ENCODE results near the gene DLG1.
A peak's percentile ranks its signal among the peaks of the same experiment; 100 is the strongest.

The DLG1 gene

DNA sequence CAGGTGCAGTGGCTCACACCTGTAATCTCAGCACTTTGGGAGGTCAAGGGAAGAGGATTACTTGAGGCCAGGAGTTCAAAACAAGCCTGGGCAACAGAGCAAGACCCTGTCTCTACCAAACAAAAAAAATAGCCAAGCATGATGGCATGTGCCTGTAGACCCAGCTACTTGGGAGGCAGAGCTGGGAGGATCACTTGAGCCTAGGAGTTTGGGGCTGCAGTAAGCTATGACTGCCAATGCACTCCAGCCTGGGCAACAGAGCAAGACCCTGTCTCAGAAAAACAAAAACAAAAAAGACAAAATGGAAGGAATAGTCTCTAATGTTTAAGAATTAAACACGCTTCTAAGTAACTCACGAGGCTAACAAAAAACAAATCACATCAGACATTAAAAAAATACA lies 106.5 kb downstream of the DLG1 start:
- TF ChIP-seq TAF1 (IDR thresholded peaks at IDR 0.05; ENCODE audit: low read depth) (no peak), CREB1 (IDR thresholded peaks at IDR 0.05; ENCODE audit: low read depth) (no peak), CEBPB (IDR thresholded peaks at IDR 0.05) (no peak), NFIC (IDR thresholded peaks at IDR 0.05) (no peak), FOXM1 (IDR thresholded peaks at IDR 0.05; ENCODE audit: borderline replicate concordance, low read depth) (no peak), TCF12 (IDR thresholded peaks at IDR 0.05; ENCODE audit: low read depth) (no peak), RAD21 (IDR thresholded peaks at IDR 0.05; ENCODE audit: low read depth) (no peak), ZBTB7A (IDR thresholded peaks at IDR 0.05; ENCODE audit: low read depth) (no peak), EGR1 (IDR thresholded peaks at IDR 0.05) (no peak), YY1 (IDR thresholded peaks at IDR 0.05; ENCODE audit: low read depth) (no peak), EP300 (IDR thresholded peaks at IDR 0.05; ENCODE audit: borderline replicate concordance) (no peak), TEAD4 (IDR thresholded peaks at IDR 0.05) (no peak)
- TF ChIP-seq, protein P1, sequence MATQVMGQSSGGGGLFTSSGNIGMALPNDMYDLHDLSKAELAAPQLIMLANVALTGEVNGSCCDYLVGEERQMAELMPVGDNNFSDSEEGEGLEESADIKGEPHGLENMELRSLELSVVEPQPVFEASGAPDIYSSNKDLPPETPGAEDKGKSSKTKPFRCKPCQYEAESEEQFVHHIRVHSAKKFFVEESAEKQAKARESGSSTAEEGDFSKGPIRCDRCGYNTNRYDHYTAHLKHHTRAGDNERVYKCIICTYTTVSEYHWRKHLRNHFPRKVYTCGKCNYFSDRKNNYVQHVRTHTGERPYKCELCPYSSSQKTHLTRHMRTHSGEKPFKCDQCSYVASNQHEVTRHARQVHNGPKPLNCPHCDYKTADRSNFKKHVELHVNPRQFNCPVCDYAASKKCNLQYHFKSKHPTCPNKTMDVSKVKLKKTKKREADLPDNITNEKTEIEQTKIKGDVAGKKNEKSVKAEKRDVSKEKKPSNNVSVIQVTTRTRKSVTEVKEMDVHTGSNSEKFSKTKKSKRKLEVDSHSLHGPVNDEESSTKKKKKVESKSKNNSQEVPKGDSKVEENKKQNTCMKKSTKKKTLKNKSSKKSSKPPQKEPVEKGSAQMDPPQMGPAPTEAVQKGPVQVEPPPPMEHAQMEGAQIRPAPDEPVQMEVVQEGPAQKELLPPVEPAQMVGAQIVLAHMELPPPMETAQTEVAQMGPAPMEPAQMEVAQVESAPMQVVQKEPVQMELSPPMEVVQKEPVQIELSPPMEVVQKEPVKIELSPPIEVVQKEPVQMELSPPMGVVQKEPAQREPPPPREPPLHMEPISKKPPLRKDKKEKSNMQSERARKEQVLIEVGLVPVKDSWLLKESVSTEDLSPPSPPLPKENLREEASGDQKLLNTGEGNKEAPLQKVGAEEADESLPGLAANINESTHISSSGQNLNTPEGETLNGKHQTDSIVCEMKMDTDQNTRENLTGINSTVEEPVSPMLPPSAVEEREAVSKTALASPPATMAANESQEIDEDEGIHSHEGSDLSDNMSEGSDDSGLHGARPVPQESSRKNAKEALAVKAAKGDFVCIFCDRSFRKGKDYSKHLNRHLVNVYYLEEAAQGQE (IDR thresholded peaks at IDR 0.05; ENCODE audit: low read depth) = no peak
- TF ChIP-seq, protein P2, sequence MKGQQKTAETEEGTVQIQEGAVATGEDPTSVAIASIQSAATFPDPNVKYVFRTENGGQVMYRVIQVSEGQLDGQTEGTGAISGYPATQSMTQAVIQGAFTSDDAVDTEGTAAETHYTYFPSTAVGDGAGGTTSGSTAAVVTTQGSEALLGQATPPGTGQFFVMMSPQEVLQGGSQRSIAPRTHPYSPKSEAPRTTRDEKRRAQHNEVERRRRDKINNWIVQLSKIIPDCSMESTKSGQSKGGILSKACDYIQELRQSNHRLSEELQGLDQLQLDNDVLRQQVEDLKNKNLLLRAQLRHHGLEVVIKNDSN (IDR thresholded peaks at IDR 0.05) = no peak
- TF ChIP-seq, protein P3, sequence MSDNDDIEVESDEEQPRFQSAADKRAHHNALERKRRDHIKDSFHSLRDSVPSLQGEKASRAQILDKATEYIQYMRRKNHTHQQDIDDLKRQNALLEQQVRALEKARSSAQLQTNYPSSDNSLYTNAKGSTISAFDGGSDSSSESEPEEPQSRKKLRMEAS (IDR thresholded peaks at IDR 0.05) = no peak

DNA sequence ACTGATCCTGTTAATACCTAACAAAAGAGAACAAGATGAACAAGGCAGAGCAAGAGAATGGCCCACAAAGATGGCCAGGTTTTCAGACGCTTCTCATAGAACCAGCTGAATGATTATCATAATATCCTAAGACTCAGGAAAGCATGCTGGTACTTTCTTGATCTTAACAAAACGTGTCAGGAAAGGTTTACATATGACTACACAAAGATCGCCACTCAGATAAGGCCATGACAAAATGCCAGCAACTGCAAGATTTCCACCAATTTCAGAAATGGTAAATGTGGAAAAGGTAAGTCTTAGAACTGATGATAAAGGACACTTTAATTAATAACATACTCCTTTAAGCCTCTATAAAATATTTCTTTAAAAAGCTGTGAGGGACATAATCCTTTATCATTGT lies 108.8 kb downstream of the DLG1 start:
- no peak for TF ChIP-seq NFIC (IDR thresholded peaks at IDR 0.05)

DNA sequence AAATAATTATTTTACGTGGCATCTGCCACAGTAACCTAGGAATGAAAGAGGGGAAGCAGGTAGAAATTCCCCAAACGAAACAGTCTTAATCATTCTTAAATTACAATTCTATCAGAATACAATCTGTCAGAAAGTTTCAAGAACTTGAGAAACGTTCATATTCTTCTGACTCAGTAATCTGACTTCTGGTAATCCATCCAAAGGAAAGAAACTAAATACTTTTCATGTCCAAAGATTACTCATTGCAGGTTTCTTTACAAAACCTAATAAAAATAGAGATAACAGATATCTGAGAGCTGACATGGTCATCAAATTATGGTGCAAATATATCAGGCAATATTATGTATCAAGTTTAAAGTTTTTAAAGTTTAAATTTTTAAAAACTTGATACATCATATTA lies 109.4 kb downstream of the DLG1 start:
- TF ChIP-seq CREB1 (IDR thresholded peaks at IDR 0.05; ENCODE audit: low read depth) (no peak), EP300 (IDR thresholded peaks at IDR 0.05; ENCODE audit: borderline replicate concordance) (no peak), YY1 (IDR thresholded peaks at IDR 0.05; ENCODE audit: low read depth) (no peak), TCF12 (IDR thresholded peaks at IDR 0.05; ENCODE audit: low read depth) (no peak), ZBTB7A (IDR thresholded peaks at IDR 0.05; ENCODE audit: low read depth) (no peak), EGR1 (IDR thresholded peaks at IDR 0.05) (no peak)

DNA sequence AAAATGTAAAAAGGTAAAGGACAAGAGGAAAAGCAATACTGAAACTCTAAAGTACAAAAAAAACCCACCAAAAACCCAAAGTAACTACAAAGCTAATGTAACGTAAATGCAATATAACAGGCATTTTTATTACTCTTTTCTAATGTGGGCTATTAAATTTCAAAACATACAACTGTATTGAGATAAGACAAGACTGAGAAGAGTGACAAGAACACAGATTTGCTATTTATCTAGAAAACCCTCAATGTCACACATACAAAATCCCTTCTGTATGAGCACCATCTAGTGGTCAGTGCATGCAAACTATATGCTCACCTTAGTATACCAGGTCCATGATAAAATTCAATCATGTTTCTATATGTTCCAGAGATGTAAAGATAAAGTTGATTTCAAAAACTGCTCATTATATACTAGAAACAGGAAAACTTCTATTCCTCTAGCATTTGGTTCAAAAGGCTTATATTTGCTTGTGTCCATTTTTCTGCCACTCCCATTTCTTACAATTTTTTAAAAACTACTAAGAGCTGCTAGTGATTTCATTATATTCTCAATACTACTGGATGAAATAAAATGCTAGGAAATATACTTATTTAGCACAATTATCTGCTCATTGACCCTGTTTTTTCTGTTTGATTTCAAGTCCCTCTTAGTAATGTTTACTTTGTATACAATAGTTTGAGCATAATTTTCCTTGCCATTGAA lies 111.4 kb downstream of the DLG1 start:
- TF ChIP-seq TCF12 (IDR thresholded peaks at IDR 0.05; ENCODE audit: low read depth) (no peak), RAD21 (IDR thresholded peaks at IDR 0.05; ENCODE audit: low read depth) (peak; percentile 85), TAF1 (IDR thresholded peaks at IDR 0.05; ENCODE audit: low read depth) (no peak), ZBTB7A (IDR thresholded peaks at IDR 0.05; ENCODE audit: low read depth) (no peak), CEBPB (IDR thresholded peaks at IDR 0.05) (no peak), EGR1 (IDR thresholded peaks at IDR 0.05) (no peak)
- TF ChIP-seq, protein P2 (IDR thresholded peaks at IDR 0.05) = no peak

DNA sequence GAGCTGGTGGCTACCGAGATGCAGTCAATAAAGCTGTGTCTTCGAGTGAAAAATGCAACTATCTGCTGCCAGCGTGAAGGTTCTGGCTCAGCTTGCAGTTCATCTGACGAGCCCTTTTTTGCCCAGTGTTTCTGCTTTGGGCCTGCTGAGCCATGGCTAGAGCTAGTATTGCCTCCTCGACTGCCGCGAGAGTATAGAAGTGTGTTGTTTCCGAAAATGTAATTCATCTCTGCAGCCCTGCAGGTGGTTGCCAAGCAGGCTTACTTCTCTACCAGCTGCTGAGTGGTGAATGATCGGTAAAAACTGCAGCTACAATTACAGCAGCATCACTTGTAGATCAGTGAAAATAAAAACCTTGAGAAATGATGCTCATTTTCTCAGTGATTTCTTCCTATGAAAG lies 114.8 kb downstream of the DLG1 start:
- TF ChIP-seq YY1 (IDR thresholded peaks at IDR 0.05; ENCODE audit: low read depth) (no peak), CREB1 (IDR thresholded peaks at IDR 0.05; ENCODE audit: low read depth) (no peak), TEAD4 (IDR thresholded peaks at IDR 0.05) (no peak), EP300 (IDR thresholded peaks at IDR 0.05; ENCODE audit: borderline replicate concordance) (no peak)
- TF ChIP-seq, protein P2 (IDR thresholded peaks at IDR 0.05) = no peak

DNA sequence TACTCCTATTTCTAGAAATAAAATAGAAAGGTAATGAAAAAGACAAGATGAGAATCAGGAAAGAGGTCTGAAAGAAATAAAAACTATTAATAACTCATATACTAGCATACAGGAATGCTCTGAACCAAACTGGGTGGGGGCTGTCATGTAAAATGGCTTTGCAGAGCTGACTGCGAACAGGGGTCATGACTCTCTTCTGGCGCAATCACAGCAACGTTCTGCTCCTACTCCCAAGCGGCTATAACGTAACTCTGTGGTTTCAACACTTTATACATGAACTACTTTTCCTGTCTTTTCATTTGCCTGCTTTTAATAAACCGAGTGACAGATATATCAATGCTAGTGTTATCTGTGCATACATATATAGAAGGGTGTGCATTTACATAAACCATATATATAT lies 116.7 kb downstream of the DLG1 start:
- no peak for TF ChIP-seq CREB1 (IDR thresholded peaks at IDR 0.05; ENCODE audit: low read depth)
- TF ChIP-seq ZBTB7A (IDR thresholded peaks at IDR 0.05; ENCODE audit: low read depth) = no peak
- no peak for TF ChIP-seq FOXM1 (IDR thresholded peaks at IDR 0.05; ENCODE audit: borderline replicate concordance, low read depth)
- no peak for TF ChIP-seq NFIC (IDR thresholded peaks at IDR 0.05)
- TF ChIP-seq, protein P2 (IDR thresholded peaks at IDR 0.05) = no peak
- TF ChIP-seq RAD21 (IDR thresholded peaks at IDR 0.05; ENCODE audit: low read depth) = no peak

DNA sequence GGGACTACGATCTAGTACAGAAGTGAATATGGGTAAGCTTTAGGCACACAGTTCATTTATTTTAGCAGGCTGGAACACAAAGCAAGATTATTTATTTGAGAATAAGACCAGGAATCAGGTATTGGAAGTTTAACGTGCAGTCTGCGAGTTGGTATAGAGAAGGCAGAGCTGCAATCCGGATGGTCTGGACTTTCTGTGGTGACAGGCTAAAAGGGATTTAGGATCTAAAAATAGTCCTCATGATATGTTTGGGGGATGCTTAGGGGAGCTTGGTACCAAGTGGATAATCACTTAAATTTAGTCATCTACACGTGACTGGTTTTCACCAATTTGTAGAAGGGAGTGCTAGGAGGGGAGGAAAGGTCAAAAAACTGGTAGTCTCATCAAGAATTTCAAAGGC lies 119.4 kb downstream of the DLG1 start:
- TF ChIP-seq TCF12 (IDR thresholded peaks at IDR 0.05; ENCODE audit: low read depth) (no peak), FOXM1 (IDR thresholded peaks at IDR 0.05; ENCODE audit: borderline replicate concordance, low read depth) (no peak), YY1 (IDR thresholded peaks at IDR 0.05; ENCODE audit: low read depth) (no peak), NFIC (IDR thresholded peaks at IDR 0.05) (no peak), EGR1 (IDR thresholded peaks at IDR 0.05) (no peak), TEAD4 (IDR thresholded peaks at IDR 0.05) (no peak), CEBPB (IDR thresholded peaks at IDR 0.05) (no peak)
- TF ChIP-seq, protein P2 (IDR thresholded peaks at IDR 0.05) = no peak
